Testis (tissue), 2 donors: Measurements from ENCODE around the gene REG1A.

Source experiments
- POLR2A ChIP-seq: fragments of 450-650 bp; IDR thresholded peaks from one replicate; pipeline ENCODE4 v1.6.1; 2017; ENCODE audit warnings: antibody characterized with exemption, mild to moderate bottlenecking, moderate library complexity
- TF ChIP-seq, protein P1 (sequence below), 3 experiments: fragments of 450-650 bp in 2 of 3; fragments of 200-600 bp in 1 of 3; sonication (generic) in 1 of 3; IDR thresholded peaks; one replicate each; pipeline ENCODE4 v1.5.1; 2016 to 2019; ENCODE audit warnings: antibody characterized with exemption in 3 of 3, mild to moderate bottlenecking in 2 of 3, moderate library complexity in 1 of 3

DNA sequence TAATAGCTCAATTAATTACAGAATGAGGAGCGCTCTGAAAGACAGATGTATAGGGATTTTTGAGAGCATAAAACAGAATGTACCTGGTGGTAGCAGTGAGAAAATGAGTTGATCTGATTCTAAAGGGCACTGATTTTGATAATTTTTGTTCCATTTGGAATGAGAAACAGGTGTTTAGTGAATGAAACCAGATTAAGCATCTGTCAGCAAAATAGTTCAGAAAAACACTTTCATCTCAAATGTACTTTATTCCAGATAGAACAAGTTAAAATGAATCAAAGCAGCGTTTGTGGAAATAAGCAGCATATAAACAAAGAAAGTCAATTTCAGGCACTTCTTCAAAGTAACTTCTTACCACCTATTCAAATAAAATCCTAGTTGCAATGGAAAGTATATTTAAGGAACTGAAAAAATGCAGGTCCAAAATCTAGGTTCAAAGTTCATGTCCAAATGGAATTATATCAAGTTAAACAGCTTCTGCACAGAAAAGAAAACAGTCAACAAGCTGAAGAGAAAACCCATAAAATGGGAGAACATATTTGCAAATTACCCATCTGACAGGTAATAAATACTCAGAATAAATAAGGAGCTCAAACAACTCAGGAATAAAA lies 51.2 kb downstream of the REG1A start:
- TF ChIP-seq, protein P1, sequence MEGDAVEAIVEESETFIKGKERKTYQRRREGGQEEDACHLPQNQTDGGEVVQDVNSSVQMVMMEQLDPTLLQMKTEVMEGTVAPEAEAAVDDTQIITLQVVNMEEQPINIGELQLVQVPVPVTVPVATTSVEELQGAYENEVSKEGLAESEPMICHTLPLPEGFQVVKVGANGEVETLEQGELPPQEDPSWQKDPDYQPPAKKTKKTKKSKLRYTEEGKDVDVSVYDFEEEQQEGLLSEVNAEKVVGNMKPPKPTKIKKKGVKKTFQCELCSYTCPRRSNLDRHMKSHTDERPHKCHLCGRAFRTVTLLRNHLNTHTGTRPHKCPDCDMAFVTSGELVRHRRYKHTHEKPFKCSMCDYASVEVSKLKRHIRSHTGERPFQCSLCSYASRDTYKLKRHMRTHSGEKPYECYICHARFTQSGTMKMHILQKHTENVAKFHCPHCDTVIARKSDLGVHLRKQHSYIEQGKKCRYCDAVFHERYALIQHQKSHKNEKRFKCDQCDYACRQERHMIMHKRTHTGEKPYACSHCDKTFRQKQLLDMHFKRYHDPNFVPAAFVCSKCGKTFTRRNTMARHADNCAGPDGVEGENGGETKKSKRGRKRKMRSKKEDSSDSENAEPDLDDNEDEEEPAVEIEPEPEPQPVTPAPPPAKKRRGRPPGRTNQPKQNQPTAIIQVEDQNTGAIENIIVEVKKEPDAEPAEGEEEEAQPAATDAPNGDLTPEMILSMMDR (IDR thresholded peaks at IDR 0.05) = no peak
- no peak for TF ChIP-seq POLR2A
